ENCODE results near the gene ACY1.

DNA sequence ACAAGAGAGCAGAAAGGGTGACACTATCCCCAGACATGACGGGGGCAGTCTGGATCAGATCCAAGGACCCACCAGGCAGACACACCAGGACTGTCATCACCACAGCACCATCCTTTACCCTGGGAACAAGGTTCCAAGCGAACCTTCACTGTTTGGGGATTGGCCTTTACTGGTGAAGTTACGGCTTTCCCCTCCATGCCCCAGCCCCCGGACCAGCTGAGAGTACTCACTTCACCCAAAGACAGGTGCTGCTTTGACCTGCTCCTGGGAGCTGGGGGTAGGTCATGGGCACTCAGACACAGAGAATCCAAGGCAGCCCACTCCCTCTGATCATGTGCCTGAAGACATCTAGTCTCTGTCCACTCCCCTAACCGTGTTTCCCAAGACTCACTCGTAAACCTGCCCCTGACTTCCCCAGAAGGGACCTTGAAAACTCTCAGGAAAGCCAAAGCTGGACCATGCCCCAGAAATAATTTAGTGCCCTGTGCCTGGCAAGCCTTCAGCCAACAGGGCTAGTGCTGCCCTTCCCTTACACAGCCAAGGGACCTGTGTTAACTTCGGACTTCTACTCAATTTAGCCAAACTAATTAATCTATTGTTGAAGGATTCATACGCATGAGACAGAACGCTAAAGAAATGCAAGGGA lies 44.4 kb upstream of the ACY1 start:
- TF ChIP-seq, protein P1, sequence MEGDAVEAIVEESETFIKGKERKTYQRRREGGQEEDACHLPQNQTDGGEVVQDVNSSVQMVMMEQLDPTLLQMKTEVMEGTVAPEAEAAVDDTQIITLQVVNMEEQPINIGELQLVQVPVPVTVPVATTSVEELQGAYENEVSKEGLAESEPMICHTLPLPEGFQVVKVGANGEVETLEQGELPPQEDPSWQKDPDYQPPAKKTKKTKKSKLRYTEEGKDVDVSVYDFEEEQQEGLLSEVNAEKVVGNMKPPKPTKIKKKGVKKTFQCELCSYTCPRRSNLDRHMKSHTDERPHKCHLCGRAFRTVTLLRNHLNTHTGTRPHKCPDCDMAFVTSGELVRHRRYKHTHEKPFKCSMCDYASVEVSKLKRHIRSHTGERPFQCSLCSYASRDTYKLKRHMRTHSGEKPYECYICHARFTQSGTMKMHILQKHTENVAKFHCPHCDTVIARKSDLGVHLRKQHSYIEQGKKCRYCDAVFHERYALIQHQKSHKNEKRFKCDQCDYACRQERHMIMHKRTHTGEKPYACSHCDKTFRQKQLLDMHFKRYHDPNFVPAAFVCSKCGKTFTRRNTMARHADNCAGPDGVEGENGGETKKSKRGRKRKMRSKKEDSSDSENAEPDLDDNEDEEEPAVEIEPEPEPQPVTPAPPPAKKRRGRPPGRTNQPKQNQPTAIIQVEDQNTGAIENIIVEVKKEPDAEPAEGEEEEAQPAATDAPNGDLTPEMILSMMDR (IDR thresholded peaks at IDR 0.05), result no peak
- no peak for TF ChIP-seq POLR2A (IDR thresholded peaks at IDR 0.05)

All from breast epithelium (tissue), 3 donors.